SK-MEL-5 (cell line): ENCODE data around the gene CDHR4. TPM values are rescaled to one million over a fixed set of nuclear protein-coding genes. Genes with fewer than 3 reads are reported as not detected.
"Not testable (repeated sequence)": the region's sequence is repeated elsewhere in the genome, so short reads cannot be mapped to it uniquely, and the experiment has no call there.

Source experiments
- DNase-seq: peaks from one replicate; pipeline ENCODE4 v3.0.0-alpha.2; 2016; ENCODE audit warnings: low read depth, low spot score
- in situ Hi-C: cut with HindIII; loops from 2 replicates; pipeline ENCODE4 v1.10.0; 2016; ENCODE audit warnings: low sequenced_read_pairs, high pct_unique_total_duplicates, low pct_unique_long_range_greater_than_20kb
- total RNA-seq: library from RNA; depleted of rRNA; stranded (reverse); fragments of >200 nt; shearing (Covaris generic); gene quantifications from 2 replicates; pipeline ENCODE4 v1.2.3, GENCODE V29; 2014

The CDHR4 gene
- total RNA-seq, 1 experiment from 2014 or later = not detected

DNA sequence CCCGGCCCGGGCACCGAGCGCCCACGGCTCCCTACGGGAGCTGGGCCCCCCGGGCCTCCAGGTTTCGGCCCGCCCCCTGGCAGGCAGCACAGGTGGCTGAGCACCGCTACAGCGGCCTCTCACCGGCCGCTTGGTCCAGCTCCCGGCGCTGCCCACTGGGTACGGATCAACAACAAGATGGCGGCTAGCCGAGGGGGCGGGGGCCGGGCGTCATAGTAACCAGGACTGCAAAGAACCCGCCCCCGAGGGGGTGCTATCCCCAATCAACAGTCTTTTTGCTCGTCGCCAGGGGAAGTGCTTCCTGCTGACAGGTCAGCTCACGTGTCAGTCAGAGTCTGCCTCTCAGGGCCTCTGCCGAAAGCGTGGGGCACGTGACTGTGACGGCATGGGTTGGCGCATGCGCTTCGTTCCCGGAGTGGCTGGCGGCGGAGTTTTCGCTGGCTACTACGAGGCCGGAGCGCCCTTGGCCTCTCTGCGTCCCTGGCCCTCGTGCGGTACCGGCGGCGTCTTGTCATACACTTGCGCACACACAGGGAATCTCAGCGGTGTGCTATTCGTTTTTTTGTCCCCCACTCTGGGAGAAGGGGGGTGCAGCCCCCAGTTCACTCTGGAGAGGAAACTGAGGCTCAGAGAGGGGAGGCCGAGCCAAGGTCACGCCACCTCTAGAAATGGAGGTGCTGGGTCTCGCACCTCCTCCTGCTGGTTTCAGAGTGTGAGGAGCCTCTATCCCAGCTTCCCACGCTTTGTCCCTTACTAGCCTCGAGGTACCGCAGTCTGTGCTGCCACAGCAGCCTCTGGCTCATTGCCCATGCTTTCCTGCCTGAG, 13.1 kb downstream of the CDHR4 start, which contains the start of gene IP6K1:
Gene IP6K1 (minus strand): TSS at position 186 of the 825 bp plus-strand sequence. CDS start 38,502 bp downstream, outside the sequence.
- in situ Hi-C loops = no loop called here
- peak; percentile 100 for DNase-seq

DNA sequence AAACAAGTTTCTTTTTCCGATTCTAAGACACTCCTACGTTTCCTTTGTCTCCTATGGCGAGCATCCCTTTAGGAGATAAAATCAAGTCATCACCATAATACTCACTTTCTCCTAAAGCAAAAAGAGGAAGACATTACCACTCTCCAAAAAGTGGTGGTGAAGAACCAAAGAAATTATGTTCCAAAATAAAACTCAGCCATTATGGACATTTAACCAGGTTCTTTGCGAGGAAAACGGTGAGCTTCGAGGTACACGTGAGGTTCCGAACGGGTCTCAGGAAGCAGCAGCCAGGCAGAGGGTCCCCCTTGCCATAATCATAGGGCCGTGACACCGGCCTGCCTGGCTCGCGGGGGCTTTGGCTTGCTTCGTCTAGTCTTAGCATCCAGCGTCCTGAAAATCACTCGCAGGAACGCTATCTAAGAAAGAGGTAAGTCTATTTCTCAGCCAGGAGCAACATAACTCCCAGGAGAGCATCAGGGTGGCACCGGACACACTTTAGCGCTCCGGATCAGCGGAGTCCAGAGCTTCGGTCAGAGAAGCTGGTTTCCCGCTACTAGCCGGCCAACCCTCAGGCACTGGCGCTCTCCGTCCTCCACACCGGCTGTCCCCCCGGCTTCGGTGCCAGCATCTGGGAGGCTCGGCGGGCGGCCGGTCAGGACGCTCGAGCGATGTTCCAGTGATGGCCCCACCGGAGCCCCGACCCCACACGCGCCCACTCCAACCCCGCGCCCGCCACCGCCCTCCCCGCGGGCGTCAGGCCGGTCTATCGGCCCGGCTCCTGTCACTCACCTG, 13.9 kb downstream of the CDHR4 start:
- DNase-seq = no peak
- in situ Hi-C loops = no loop called here

DNA sequence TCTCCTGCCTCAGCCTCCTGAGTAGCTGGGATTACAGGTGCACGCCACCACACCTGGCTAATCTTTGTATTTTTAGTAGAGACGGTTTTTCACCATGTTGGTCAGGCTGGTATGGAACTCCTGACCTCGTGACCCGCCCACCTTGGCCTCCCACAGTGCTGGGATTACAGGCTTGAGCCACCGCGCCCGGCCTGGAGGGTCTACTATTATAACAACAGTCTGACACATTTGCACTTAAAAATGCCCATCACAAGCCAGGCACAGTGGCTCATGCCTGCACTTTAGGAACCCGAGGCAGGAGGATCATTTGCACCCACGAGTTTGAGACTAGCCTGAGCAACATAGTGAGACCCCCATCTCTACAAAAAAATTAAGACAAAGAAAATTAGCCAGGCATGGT, 17.4 kb downstream of the CDHR4 start:
- DNase-seq, in situ Hi-C loops: not testable (repeated sequence)

DNA sequence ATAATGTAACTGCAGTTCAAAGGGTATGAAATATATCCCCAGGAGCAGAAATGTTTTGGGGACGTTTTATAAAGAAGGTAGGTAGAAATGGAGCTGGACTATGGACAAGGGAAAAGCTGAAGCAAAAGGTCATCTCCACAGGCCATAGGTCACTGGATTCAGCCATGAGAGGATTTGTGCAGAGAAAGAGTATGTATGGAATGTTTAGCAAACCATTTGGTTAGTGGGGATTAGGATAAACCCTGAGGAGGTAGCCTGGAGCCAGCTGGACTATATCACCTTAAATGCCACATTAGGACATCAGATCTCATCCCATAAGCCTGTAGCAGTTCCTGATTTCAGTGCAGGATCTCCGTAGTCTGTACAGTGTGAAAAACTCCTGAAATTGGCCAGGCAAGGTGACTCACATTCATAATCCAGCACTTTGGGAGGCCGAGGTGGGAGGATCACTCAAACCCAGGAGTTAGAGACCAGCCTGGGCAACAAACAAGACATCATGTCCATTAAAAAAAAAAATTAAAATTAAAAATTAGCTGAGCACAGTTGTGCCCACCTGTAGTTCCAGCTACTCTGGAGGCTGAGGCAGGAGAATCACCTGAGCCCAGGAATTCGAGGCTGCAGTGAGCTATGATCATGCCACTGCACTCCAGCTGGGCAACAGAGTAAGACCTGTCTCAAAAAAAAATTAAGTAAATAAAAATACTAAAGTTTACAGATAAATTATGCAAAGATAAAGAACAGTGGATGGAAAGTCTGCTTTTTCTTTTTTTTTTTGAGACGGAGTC, 18.1 kb downstream of the CDHR4 start:
- DNase-seq = no peak
- in situ Hi-C loops = no loop called here

DNA sequence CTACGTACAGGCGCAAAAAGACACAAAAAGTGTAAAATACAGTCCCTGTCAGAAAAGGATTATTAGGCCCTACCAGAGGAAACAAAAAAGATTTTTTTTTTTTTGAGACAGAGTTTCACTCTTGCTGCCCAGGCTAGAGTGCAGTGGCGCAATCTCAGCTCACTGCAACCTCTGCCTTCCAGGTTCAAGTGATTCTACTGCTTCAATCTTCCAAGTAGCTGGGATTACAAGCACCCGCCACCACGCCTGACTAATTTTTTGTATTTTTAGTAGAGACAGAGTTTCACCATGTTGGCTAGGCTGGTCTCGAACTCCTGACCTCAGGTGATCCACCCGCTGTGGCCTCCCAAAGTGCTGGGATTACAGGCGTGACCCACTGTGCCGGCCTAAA, 18.7 kb downstream of the CDHR4 start:
- DNase-seq, in situ Hi-C loops: not testable (repeated sequence)

DNA sequence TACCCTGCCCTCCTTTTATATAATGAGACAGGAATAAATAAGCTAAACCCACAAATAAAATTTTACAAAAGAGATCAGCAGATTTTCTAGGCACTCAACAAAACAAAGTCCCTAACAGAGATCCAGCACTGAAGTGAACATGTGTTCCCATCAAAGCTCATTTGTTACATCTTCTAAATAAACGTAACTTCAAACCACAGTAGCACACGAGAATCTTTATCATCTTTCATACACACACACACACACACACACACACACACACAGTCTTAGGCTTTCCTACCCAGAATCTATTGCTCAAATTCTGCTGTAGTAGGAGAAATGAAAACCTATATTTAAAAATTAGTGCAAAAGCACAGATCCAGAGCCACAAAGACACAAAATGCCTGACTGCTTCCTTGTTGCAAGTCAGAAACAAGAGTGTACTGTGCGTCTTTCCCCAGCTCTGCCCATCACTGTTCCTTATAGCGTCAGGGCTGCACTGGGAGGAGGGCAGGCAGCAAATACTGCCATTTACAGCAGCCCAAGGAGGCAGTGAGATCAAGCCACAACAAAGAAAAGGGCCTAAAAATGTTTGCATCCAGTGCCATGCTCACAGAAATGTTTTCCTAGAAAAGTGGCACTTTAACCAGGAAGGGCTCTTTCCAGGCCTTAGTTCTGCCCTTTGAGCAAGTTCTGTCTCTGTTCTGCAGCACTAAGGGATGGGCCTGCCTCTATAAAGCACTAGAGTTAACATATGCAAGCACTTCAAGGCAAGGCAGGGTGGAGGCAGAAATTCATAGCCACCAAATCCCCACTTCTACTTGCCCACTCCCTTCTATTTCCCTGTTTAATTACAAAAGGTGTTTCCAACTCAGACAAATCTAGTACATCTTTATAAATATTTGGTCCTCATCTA, 19.3 kb downstream of the CDHR4 start:
- in situ Hi-C loops = no loop called here
- peak; percentile 25 for DNase-seq

DNA sequence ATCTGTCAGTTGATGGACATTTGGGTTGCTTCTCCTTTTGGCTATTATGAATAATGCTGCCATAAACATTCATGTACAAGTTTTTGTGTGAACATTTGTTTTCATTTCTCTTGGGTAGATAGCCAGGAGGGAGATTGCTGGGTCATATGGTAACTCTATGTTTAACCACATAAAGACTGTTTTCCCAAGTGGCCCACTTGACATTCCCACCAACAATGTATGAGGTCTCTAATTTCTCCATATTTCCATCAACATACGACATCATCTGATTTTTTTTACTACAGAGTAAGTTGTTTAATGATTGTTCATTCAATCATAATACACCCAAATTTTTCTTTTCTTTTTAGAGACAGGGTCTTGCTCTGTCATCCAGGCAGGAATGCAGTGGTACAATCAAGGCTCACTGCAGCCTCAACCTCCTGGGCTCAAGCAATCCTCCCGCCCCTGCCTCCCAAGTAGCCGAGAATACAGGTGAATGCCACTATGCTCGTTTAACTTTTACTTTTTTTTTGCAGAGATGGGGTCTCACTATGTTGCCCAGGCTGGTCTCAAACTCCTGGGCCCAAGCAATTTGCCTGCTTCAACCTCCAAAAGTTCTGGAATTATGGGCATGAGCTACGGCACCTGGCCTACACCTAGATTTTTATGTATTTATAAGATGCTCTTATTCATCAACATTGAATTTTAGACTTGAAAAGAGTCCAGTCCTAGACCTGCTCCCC, 20.2 kb downstream of the CDHR4 start:
- peak; percentile 36 for DNase-seq
- in situ Hi-C loops = no loop called here

DNA sequence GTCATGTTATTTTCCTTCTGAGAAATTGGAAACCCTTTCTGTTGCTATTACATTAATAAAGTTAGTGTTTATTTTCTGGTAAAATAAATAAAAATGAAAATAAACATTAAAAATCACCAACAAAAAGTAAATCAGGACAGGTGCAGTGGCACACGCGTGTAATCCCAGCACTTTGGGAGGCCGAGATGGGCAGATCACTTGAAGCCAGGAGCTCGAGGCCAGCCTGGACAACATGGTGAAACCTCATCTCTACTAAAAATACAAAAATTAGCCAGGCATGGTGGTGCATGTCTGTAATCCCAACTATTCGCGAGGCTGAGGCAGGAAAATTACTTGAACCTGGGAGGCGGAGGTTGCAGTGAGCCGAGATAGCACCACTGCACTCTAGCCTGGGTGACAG, 23.6 kb downstream of the CDHR4 start:
- DNase-seq, in situ Hi-C loops: not testable (repeated sequence)

DNA sequence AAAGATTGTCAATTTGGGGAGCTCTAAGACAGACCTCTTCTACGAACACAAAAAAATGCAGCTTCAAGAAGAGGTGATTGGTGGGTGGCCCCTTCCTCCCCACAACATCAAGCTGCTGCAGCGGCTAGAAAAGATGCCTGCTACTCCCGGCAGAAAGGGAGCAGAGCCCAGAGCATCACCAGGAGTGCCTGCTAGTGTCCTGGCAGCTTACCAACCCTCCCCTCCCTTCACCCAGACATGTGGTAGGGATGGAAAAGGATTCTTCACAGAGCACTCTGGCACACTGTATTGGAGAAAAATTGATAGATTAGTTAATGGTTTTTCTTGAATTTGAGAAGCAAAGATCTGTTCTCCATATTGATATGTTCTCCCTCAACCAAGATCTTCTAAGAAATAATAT, 24.1 kb downstream of the CDHR4 start:
- DNase-seq = no peak
- in situ Hi-C loops = no loop called here

DNA sequence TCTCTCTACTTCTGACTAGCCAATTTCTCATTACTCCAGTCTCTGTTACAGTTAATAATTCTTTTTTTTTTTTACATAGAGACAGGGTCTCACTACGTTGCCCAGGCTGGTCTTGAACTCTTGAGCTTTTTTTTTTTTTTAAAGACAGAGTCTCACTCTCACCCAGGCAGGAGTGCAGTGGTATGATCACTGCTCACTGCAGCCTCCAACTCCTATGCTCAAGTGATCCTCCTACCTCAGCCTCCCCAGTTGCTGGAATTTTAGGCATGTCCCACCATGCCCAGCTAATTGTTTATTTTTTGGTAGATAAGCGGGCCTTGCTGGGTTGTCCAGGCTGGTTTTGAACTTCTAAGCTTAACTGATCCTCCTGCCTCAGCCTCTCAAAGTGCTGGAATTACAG, 27.0 kb downstream of the CDHR4 start:
- in situ Hi-C loops = no loop called here
- DNase-seq = no peak

DNA sequence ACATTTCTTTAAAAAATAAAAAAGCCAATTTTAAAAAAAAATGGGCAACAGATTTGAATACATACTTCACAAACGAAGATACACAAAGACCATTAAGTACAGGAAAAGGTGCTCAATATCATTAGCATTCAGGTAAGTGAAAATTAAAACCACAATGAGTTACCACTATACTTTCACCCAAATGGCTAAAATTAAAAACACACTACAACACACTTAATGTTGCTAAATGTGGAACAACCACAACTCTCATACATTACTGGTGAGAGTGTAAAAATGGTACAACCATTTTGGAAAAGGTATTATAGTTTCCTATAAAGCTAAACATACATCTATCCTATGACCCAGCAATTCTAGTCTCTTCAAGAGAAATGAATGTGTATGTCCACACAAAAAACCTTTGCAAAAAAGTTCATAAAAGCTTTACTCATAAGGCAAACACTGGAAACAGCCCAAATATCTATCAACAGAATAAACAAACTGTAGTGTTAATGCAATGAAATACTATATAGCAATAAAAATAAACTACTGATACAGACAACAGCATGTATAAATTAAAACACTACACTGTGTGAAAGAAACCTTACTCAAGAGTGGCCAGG, 28.2 kb downstream of the CDHR4 start:
- in situ Hi-C loops = no loop called here
- no peak for DNase-seq

DNA sequence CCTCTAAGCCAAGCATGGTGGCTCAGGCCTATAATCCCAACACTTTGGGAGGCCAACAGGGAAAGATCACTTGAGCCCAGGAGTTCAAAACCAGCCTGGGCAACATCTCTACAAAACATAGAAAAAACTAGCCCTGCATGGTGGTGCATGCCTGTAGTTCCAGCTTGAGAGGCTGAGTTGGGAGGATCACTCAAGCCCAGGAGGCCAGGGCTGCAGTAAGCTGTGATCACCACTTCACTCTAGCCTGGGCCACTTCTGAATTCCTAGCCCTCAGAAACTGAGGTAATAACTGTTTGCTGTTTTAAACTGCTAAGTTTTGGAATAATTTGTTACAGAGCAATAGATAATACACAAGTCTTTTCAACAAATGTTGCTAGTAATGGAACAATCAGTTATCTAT, 29.7 kb downstream of the CDHR4 start:
- no peak for DNase-seq
- in situ Hi-C loops = no loop called here

DNA sequence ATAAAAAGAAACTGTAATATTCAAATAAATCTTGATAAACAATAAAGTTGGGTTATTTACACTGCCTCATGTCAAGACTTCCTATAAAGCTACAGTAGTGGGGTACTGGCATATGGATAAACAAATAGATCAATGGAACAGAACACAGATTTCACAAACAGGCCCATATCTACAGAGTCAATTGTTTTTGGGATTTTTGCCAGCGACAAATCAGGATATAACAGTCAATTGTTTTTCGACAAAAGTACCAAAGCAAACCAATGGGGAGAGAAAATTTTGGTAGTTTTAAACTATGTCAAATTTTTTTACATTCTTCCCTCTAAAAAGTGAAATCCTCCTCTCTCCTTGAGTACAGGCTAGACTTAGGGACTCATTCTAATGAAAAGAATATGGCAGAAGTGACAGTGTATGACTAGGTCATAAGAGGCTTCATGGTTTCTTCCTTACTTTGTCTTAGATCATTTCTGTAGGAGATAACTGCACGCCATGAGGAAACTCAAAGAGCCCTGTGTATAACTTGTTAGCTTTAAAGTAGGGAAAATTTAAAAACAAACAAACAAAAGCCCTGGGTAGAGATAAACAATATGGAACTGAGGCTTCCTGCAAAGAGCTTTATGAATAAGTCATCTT, 30.3 kb downstream of the CDHR4 start:
- in situ Hi-C loops = no loop called here
- DNase-seq = no peak

DNA sequence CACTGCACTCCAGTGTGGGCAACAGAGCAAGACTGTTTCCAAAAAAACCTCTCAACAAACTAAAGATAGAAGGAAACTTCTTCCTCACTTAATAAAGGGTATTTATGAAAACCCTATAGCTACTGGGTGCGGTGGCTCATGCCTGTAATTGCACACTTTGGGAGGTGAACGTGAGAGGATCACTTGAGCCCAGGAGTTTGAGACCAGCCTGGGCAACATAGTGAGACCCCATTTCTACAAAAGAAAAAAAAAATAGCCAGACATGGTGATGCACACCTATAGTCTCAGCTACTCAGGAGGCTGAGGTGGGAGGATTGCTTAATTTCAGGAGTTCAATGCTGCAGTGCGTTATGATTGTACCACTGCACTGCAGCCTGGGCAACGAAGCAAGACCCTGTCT, 35.7 kb downstream of the CDHR4 start:
- in situ Hi-C loops = no loop called here
- DNase-seq = no peak

DNA sequence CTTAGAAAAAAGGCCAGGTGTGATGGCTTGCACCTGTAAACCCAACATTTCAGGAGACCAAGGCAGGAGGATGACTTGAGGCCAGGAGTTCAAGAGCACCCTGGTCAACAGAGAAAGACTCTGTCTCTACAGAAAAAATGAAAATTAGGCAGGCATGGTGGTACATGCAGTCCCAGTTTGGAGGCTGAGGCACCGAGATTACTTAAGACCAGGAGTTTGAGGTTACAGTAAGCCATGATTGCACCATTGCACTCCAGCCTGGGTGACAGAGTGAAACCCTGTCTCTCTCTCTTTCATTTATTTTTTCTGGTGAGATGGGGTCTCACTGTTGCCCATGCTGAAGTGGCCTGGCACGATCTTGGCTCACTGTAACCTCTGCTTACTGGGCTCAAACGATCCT, 38.0 kb downstream of the CDHR4 start:
- DNase-seq = no peak
- in situ Hi-C loops = no loop called here

DNA sequence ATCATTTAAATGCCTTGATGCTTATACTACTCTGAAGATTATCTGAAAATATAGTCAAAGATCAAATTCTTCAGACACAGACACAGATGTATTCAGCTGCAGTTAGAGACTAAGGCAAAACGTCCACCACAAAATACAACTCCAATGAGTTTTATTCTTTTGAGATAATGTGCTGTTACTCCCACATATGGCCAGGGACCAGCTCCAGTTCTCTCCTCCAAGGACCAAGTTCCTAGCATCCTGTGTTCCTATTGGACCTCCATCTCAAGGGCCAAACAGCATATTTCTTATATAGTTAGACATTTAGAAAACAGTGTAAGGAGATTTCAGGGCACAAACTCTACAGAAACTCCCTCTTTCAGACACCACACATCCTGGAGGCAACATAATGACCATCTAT, 40.4 kb downstream of the CDHR4 start:
- no peak for DNase-seq
- in situ Hi-C loops = no loop called here
